Measurements from ENCODE around the gene ANO4. TPM values are rescaled to one million over a fixed set of nuclear protein-coding genes. Genes with fewer than 3 reads are reported as not detected.
"Not testable (repeated sequence)": the region's sequence is repeated elsewhere in the genome, so short reads cannot be mapped to it uniquely, and the experiment has no call there.

ANO4 gene
- total RNA-seq, 1 donor from 2014 or later, result 0.35 TPM

- DNase-seq (ENCODE audit: low spot score), result no peak
- ATAC-seq, result no peak
Observed at GRCh38 chr12:101027200-101027599, 232.6 kb downstream of the ANO4 start.

DNA sequence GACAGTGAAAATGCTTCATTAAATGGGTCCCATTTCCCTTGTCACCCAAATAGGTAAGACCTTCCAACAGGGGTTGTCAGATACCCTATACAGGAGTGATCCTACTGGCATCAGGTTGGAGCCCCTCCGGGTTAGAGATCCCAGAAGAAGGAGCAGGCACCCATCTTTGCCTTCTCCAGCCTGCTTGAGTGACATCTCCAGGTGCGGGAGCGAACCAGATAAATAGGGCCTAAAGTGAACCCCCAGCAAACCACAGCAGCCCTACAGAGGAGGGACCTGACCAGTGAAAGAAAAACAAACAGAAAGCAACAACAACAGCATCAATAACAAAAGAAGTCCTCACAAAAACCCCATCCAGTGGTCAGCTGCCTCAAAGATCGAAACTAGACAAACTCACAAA, 233.2 kb downstream of the ANO4 start:
- DNase-seq (ENCODE audit: low spot score) (no peak), ATAC-seq (no peak)

- no peak for DNase-seq (ENCODE audit: low spot score)
- no peak for ATAC-seq
Observed at GRCh38 chr12:101038289-101038871, 243.8 kb downstream of the ANO4 start.

GRCh38 chr12:101039848-101040531, 245.4 kb downstream of the ANO4 start:
- ATAC-seq, result no peak

DNA sequence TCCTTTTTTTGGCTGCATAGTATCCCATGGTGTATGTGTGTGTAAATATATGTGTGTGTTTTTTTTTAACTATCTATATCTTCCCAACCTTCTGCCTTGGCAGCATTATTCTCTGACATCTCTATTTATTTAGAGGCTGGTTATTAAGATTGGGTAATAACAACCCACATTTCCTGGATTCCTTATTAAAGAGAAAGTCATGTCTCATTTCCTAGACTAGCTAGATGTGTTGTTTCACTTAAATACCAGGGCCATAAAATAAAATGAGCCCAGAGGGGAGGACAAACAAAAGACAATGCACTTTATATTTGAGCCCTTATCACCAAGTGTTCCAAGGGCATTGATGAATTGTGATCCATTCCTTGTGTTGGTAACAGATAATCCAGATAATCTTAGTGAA, 246.4 kb downstream of the ANO4 start:
- DNase-seq (ENCODE audit: low spot score) (no peak), ATAC-seq (no peak)

More at GRCh38 chr12:101039848-101040531, 245.4 kb downstream of the ANO4 start:
- DNase-seq (ENCODE audit: low spot score), result no peak

GRCh38 chr12:101042211-101042610, 247.6 kb downstream of the ANO4 start:
- DNase-seq (ENCODE audit: low spot score) (no peak), ATAC-seq (no peak)

DNA sequence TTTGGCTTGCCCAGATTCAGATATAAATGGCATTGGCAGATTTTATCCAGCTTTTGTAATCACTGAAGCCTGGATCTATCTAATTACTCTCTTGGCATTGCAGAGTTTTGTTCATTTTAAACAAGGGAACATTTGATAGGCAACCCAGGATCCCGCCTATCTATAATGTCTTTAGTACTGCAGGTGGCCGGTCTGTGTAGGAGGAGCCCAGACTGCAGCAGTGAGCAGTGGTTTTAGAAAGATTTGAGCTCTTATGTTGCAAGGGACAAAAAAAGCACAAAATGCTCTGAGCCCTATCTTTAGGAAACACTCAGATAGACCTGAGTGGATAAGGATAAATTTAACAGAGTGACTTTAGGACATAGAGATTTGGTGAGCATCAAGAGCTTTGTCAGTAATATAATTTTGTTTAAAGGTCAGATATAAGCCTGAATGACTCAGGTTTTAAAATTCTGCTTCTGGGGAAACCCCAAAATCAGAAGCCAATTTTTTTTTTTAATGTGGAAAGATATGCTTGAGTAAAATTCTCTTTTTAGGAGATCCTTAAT, 250.0 kb downstream of the ANO4 start:
- no peak for DNase-seq (ENCODE audit: low spot score)
- ATAC-seq, result no peak

GRCh38 chr12:101045486-101046464, 251.2 kb downstream of the ANO4 start:
- no peak for ATAC-seq
- DNase-seq (ENCODE audit: low spot score), result no peak

- DNase-seq (ENCODE audit: low spot score) (no peak), ATAC-seq (no peak)
Observed at GRCh38 chr12:101047652-101048051, 253.1 kb downstream of the ANO4 start.

DNA sequence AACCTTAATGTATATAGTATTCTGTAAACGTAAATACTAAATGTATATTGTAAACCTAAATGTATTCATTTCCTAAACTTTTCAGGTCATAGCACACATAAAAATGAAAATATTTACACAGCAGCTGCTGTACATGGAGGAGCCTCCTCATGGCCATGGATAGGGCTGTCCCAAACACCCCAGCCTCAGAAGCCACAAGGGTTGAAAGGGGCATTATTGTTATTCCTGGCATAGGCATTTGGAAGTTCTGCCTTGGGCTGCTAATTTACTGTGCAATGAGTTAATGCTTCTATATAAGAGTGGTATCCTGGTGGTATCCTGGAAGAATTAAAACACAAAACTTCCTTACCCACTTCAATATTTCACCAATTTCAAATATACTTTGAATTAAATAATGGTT, 256.1 kb downstream of the ANO4 start:
- no peak for ATAC-seq

GRCh38 chr12:101051151-101051550, 256.6 kb downstream of the ANO4 start:
- no peak for ATAC-seq
- no peak for DNase-seq (ENCODE audit: low spot score)

More for the DNA sequence above, 256.1 kb downstream of the ANO4 start:
- DNase-seq (ENCODE audit: low spot score), result no peak

GRCh38 chr12:101051901-101052550, 257.4 kb downstream of the ANO4 start:
- ATAC-seq (no peak), DNase-seq (ENCODE audit: low spot score) (no peak)

- ATAC-seq (no peak), DNase-seq (ENCODE audit: low spot score) (no peak)
Observed at GRCh38 chr12:101053203-101053602, 258.6 kb downstream of the ANO4 start.

GRCh38 chr12:101055940-101056339, 261.4 kb downstream of the ANO4 start:
- DNase-seq (ENCODE audit: low spot score) (no peak), ATAC-seq (no peak)

DNA sequence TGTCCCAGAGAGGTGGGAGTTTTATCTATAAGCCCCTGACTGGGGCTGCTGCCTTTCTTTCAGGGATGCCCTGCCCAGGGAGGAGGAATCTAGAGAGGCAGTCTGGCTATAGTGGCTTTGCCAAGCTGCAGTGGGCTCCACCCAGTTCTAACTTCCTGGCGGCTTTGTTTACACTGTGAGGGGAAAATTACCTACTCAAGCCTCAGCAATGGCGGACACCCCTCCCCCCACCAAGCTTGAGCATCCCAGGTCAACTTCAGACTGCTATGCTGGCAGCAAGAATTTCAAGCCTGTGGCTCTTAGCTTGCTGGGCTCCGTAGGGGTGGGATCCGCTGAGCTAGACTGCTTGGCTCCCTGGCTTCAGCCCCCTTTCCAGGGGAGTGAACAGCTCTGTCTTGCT, 267.9 kb downstream of the ANO4 start:
- DNase-seq (ENCODE audit: low spot score); ATAC-seq: not testable (repeated sequence)

GRCh38 chr12:101064721-101065120, 270.1 kb downstream of the ANO4 start:
- no peak for ATAC-seq

GRCh38 chr12:101066489-101066888, 271.9 kb downstream of the ANO4 start:
- no peak for DNase-seq (ENCODE audit: low spot score)
- ATAC-seq, result no peak

More at GRCh38 chr12:101064721-101065120, 270.1 kb downstream of the ANO4 start:
- no peak for DNase-seq (ENCODE audit: low spot score)

DNA sequence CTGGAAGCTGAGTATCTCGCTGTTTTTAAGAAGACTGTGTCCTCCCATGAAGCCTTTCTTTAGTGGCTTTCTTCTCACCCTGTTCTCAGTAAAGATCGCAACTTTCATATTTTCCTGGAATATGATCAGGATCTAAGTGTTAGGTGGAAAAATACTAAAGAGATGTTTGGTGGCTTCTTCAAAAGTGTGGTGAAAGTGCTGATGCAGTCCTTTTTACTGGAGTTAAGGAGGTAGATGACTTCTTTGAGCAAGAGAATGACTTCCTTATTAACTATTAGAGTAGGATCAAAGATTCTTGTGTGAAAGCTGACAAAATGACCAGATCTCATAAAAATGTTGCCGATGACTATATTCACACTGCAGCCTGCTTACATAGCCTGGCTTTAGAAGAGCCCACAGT, 273.8 kb downstream of the ANO4 start:
- DNase-seq (ENCODE audit: low spot score) (no peak), ATAC-seq (no peak)

GRCh38 chr12:101068836-101069235, 274.3 kb downstream of the ANO4 start:
- no peak for DNase-seq (ENCODE audit: low spot score)
- ATAC-seq, result no peak

DNA sequence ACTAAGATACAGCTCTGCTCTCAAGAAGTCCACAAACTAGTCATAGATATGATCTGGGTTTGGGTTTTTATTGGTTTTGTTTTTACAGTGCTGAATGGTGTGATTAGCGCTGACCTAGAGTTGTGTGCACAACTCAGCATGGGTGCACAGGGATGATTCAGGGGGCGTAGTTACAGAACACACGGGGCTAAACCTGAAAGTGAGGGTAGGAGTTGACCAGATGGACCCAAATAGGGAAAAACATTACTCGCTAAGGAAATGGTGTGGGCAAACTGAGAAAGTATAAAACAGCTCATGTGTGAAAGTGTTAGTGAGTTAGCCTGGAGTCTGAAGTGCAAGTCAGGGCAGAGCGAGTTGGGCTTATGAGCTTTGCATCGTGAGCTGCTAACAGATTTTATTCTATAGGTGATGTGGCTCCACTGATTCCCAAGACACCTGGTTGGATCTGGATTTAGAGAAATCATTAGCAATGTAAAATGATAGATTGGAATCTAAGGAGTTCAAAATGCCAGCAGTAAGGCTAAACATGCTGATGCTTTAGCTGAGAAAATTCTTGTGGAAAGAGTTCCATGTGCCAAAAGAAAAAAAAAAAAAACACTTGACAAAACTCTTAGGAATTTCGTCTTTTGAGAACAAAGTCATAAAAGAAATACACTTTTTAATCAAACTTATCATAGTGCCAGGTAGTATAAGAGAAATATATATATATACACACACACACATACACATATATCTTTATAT, 280.5 kb downstream of the ANO4 start:
- no peak for DNase-seq (ENCODE audit: low spot score)
- ATAC-seq, result no peak

All from left lobe of liver (tissue), 2 donors.